Caco-2 (cell line): ENCODE measurements around the gene TPR. TPM values are rescaled to one million over a fixed set of nuclear protein-coding genes. Genes with fewer than 3 reads are reported as not detected.
A peak's percentile ranks its signal among the peaks of the same experiment; 100 is the strongest.

Experiments used
- BruUV-seq: library from RNA; stranded (reverse); fragments of 400-500 nt; replicated peaks from 2 replicates; lab custom pipeline; 2021; lab: Mats Ljungman, UMichigan
- CTCF ChIA-PET: fragments of 300-600 bp; sonication (Branson Sonifier 250); formaldehyde crosslinking; loops from one replicate; lab custom pipeline; 2022; ENCODE audit warnings: antibody characterized with exemption; lab: Charles Lee
- POLR2A ChIA-PET: fragments of 300-600 bp; sonication (Branson Sonifier 250); formaldehyde crosslinking; loops from one replicate; lab custom pipeline; 2022; ENCODE audit warnings: antibody characterized with exemption; lab: Charles Lee
- DNase-seq, 2 experiments: peaks; one replicate each; pipeline versions ENCODE4 v3.0.0 to v3.0.0-alpha.2; 2020 to 2022
- H3K27me3 ChIP-seq: replicated peaks from 2 replicates; pipeline ENCODE4 v1.6.0; 2011; ENCODE audit warnings: low read length; ENCODE audit not compliant: control insufficient read depth, insufficient read depth
- H3K36me3 ChIP-seq: 2 replicates; pipeline ENCODE4 v1.5.1; 2011; ENCODE audit warnings: low read length; ENCODE audit not compliant: control insufficient read depth, insufficient read depth
- H3K4me1 ChIP-seq: fragments of 250-450 bp; sonication (Bioruptor Pico); 2 replicates; pipeline ENCODE4 v1.5.1; 2020; ENCODE audit warnings: mild to moderate bottlenecking
- H3K4me3 ChIP-seq: 2 replicates; pipeline ENCODE4 v1.5.1; 2011; ENCODE audit warnings: low read depth, mild to moderate bottlenecking, control low read depth, low read length
- H3K9me3 ChIP-seq: fragments of 250-450 bp; sonication (Bioruptor Pico); 2 replicates; pipeline ENCODE4 v1.5.1; 2020; ENCODE audit warnings: mild to moderate bottlenecking, moderate library complexity
- H3K27ac Mint-ChIP-seq: one replicate; pipeline ENCODE4 v1.8.0; 2022; ENCODE audit warnings: mixed read lengths; ENCODE audit not compliant: unreplicated experiment
- H3K27me3 Mint-ChIP-seq: one replicate; pipeline ENCODE4 v1.8.0; 2022; ENCODE audit warnings: mixed read lengths; ENCODE audit not compliant: insufficient read depth, unreplicated experiment
- H3K36me3 Mint-ChIP-seq: one replicate; pipeline ENCODE4 v1.8.0; 2022; ENCODE audit warnings: mild to moderate bottlenecking, mixed read lengths; ENCODE audit not compliant: insufficient read depth, unreplicated experiment
- H3K4me1 Mint-ChIP-seq: one replicate; pipeline ENCODE4 v1.8.0; 2022; ENCODE audit warnings: low read depth, mixed read lengths; ENCODE audit not compliant: unreplicated experiment
- H3K4me3 Mint-ChIP-seq: one replicate; pipeline ENCODE4 v1.8.0; 2022; ENCODE audit warnings: mild to moderate bottlenecking, moderate library complexity, mixed read lengths; ENCODE audit not compliant: unreplicated experiment
- H3K9me3 Mint-ChIP-seq: one replicate; pipeline ENCODE4 v1.8.0; 2022; ENCODE audit warnings: mixed read lengths; ENCODE audit not compliant: unreplicated experiment
- intact Hi-C: fragments of 100-400 bp; cut with micrococcal nuclease; formaldehyde crosslinking; loops from one replicate; pipeline ENCODE4 v1.10.0; 2022; ENCODE audit not compliant: unreplicated experiment
- total RNA-seq: library from RNA; stranded (reverse); gene quantifications from 2 replicates; pipeline ENCODE4 v1.2.3, GENCODE V29; 2022
- TF ChIP-seq, protein P1 (sequence below), 2 experiments: fragments of 200-600 bp in 1 of 2; IDR thresholded peaks; 1 replicate in 1 of 2; 2 replicates in 1 of 2; pipeline versions ENCODE4 v1.5.1 to v1.8.0; 2011 to 2022; ENCODE audit warnings: antibody characterized with exemption in 1 of 2, control low read depth in 1 of 2, inconsistent platforms in 1 of 2, low read depth in 1 of 2, low read length in 1 of 2, mild to moderate bottlenecking in 1 of 2, moderate library complexity in 1 of 2; ENCODE audit not compliant: insufficient read depth in 1 of 2, severe bottlenecking in 1 of 2, unreplicated experiment in 1 of 2

TPR gene
- total RNA-seq, 1 experiment from 2014 or later: 178 TPM

DNA sequence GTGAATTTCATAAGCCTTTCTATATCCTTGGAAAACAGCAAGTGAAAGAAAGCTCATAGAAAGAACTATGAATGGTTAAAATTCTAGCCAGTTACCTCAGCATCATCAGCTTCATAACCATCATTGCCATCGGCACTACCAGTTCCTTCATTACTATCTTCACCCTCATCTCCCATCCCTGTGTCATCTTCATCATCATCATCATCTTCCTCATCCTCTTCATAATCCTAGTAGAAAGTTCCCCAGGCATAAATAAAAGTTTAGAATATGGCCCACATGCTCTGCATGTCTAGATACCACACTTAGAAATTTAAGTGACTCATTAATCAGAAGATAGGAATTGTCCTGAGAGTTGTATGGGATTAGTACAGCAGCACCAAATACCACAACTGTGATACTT lies 49.0 kb downstream of the TPR start:
- H3K4me3 ChIP-seq: no peak overlapping the region
- no peaks in the 10 kb centered on the region for H3K4me1 Mint-ChIP-seq
- ChIA-PET CTCF (interaction anchor here (1.4 kb wide), 1 partner anchor 49 kb away, joined by 7 read pairs; the partner anchor contains the start of gene TPR), POLR2A (no interaction called here)
- no peak overlapping the region for H3K4me3 Mint-ChIP-seq
- H3K4me1 ChIP-seq: no peaks in the 10 kb centered on the region
- peaks cover 82% of the 10 kb centered on the region for H3K36me3 Mint-ChIP-seq
- H3K9me3 Mint-ChIP-seq: no peaks in the 10 kb centered on the region
- intact Hi-C loops: no loop called here
- peaks cover 1% of the 10 kb centered on the region; the same call in 1 of the 2 replicates for H3K36me3 ChIP-seq
- TF ChIP-seq, protein P1, sequence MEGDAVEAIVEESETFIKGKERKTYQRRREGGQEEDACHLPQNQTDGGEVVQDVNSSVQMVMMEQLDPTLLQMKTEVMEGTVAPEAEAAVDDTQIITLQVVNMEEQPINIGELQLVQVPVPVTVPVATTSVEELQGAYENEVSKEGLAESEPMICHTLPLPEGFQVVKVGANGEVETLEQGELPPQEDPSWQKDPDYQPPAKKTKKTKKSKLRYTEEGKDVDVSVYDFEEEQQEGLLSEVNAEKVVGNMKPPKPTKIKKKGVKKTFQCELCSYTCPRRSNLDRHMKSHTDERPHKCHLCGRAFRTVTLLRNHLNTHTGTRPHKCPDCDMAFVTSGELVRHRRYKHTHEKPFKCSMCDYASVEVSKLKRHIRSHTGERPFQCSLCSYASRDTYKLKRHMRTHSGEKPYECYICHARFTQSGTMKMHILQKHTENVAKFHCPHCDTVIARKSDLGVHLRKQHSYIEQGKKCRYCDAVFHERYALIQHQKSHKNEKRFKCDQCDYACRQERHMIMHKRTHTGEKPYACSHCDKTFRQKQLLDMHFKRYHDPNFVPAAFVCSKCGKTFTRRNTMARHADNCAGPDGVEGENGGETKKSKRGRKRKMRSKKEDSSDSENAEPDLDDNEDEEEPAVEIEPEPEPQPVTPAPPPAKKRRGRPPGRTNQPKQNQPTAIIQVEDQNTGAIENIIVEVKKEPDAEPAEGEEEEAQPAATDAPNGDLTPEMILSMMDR (IDR thresholded peaks at IDR 0.05; ENCODE audit: insufficient read depth in 1 of 2, low read depth in 1 of 2, low read length in 1 of 2, severe bottlenecking in 1 of 2, unreplicated experiment in 1 of 2): no peak
- H3K27me3 Mint-ChIP-seq: no peaks in the 10 kb centered on the region
- H3K27ac Mint-ChIP-seq: no peak overlapping the region
- DNase-seq: no peak
- no peaks in the 10 kb centered on the region for H3K9me3 ChIP-seq
- H3K27me3 ChIP-seq: no peaks in the 10 kb centered on the region
- BruUV-seq: no TSS peak

DNA sequence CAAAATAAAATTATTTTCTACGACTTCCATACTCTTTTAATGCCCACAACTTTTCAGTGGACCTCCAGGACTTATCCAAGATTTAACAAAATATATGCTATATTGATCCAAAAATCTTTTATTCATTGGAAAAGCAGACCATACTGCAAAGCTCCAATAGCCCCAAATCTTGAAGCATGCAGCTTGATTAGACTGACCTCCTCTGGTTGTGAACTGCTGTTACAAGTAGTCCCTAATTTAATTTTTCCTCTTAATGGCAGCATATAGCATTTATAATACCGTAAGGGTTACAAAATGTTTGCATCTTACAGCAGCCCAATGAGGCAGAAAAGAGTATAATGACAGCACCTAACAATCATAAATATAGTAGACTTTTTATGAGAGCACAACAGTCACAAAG lies 49.8 kb downstream of the TPR start:
- intact Hi-C loops: no loop called here
- no peaks in the 10 kb centered on the region for H3K27me3 ChIP-seq
- no peaks in the 10 kb centered on the region for H3K9me3 ChIP-seq
- H3K9me3 Mint-ChIP-seq: no peaks in the 10 kb centered on the region
- no TSS peak for BruUV-seq
- POLR2A ChIA-PET: no interaction called here
- H3K4me3 ChIP-seq: no peak overlapping the region
- no peak overlapping the region for H3K4me3 Mint-ChIP-seq
- TF ChIP-seq, protein P1 (IDR thresholded peaks at IDR 0.05; ENCODE audit: insufficient read depth in 1 of 2, low read depth in 1 of 2, low read length in 1 of 2, severe bottlenecking in 1 of 2, unreplicated experiment in 1 of 2): peak in 1 of 2 experiments; percentile 31
- no peaks in the 10 kb centered on the region for H3K27me3 Mint-ChIP-seq
- H3K27ac Mint-ChIP-seq: no peak overlapping the region
- H3K4me1 Mint-ChIP-seq: no peaks in the 10 kb centered on the region
- H3K36me3 ChIP-seq: peaks cover 1% of the 10 kb centered on the region; the same call in 1 of the 2 replicates
- no peaks in the 10 kb centered on the region for H3K4me1 ChIP-seq
- CTCF ChIA-PET: interaction anchor here (1.4 kb wide), 1 partner anchor 50 kb away, joined by 7 read pairs; the partner anchor contains the start of gene TPR
- peaks cover 80% of the 10 kb centered on the region for H3K36me3 Mint-ChIP-seq
- DNase-seq: no peak

DNA sequence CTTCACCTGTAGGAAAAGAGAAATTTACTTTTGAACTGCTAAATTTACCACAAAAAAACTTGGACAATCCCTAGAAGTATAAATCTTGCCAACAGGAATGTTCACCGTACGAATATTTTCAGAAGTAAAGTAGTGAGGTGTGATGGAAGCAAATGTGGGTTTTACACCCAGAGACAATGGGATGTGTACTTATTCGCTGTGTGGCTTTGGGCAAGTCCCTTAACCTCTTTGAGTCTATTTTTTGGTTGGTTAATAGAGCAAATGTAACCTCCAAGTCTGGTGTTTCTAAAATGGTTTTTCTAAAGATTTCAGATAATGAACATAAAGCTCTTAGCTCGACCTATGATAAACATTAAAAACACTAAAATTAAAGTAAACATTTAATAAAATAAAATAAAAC lies 51.2 kb downstream of the TPR start:
- intact Hi-C loops: no loop called here
- H3K27me3 ChIP-seq: no peaks in the 10 kb centered on the region
- TF ChIP-seq, protein P1 (IDR thresholded peaks at IDR 0.05; ENCODE audit: insufficient read depth in 1 of 2, low read depth in 1 of 2, low read length in 1 of 2, severe bottlenecking in 1 of 2, unreplicated experiment in 1 of 2): no peak
- no peaks in the 10 kb centered on the region for H3K4me1 Mint-ChIP-seq
- H3K4me3 Mint-ChIP-seq: no peak overlapping the region
- DNase-seq: no peak
- H3K9me3 Mint-ChIP-seq: no peaks in the 10 kb centered on the region
- peaks cover 85% of the 10 kb centered on the region for H3K36me3 Mint-ChIP-seq
- no peaks in the 10 kb centered on the region for H3K27me3 Mint-ChIP-seq
- BruUV-seq: no TSS peak
- H3K36me3 ChIP-seq: peaks cover 1% of the 10 kb centered on the region
- H3K4me3 ChIP-seq: no peak overlapping the region
- POLR2A ChIA-PET: no interaction called here
- CTCF ChIA-PET: no interaction called here
- no peaks in the 10 kb centered on the region for H3K9me3 ChIP-seq
- no peaks in the 10 kb centered on the region for H3K4me1 ChIP-seq
- no peak overlapping the region for H3K27ac Mint-ChIP-seq
